Measurements from ENCODE around the gene RHPN2. TPM values are rescaled to one million over a fixed set of nuclear protein-coding genes. Genes with fewer than 3 reads are reported as not detected.

RHPN2 gene
- total and polyA plus RNA-seq, 2 experiments from 2014 or later, result 15.7 to 29.6 TPM

- Mint-ChIP-seq H3K27me3 (ENCODE audit: insufficient read depth, low read depth, poor library complexity) (peaks cover 12% of the 10 kb centered on the region), H3K9me3 (no peaks in the 10 kb centered on the region), H3K4me1 (no peaks in the 10 kb centered on the region), H3K27ac (peak within 1 kb of the TSS; percentile 92), H3K36me3 (ENCODE audit: low read depth) (peaks cover 22% of the 10 kb centered on the region), H3K4me3 (peak within 1 kb of the TSS; percentile 100)
- H3K36me3 ChIP-seq (ENCODE audit: insufficient read depth), result no peaks in the 10 kb centered on the region
- H3K27ac ChIP-seq (ENCODE audit: low read depth), result no peak within 1 kb of the TSS
- DNase-seq (ENCODE audit: low spot score) (peak; percentile 99), ATAC-seq (peak; percentile 95)
- peak within 1 kb of the TSS; percentile 67 for H2AFZ ChIP-seq
- TF ChIP-seq CREB1 (CRISPR knock-in tag; IDR thresholded peaks at IDR 0.05; ENCODE audit: low read depth) (peak; percentile 77), ZNF114 (CRISPR knock-in tag; IDR thresholded peaks at IDR 0.05) (no peak), POLR2AphosphoS5 (IDR thresholded peaks at IDR 0.05; ENCODE audit: low read depth) (peak; percentile 56), EZH2phosphoT487 (IDR thresholded peaks at IDR 0.05; ENCODE audit: unreplicated experiment) (no peak)
- H3K4me1 ChIP-seq (ENCODE audit: insufficient read depth), result no peaks in the 10 kb centered on the region
- H3K27me3 ChIP-seq (ENCODE audit: insufficient read depth), result no peaks in the 10 kb centered on the region
- H3K4me3 ChIP-seq, result peak within 1 kb of the TSS; percentile 70
- H3F3A ChIP-seq (replicated peaks; ENCODE audit: low read depth), result 0 out of 2 replicates have a peak, but pooled peaks cover 4% of the 10 kb centered on the region
- no peaks in the 10 kb centered on the region for H3K9me2 ChIP-seq (ENCODE audit: insufficient read depth)
- H4K20me1 ChIP-seq (replicated peaks; ENCODE audit: insufficient read depth), result 0 out of 2 replicates have a peak, but pooled peaks cover 4% of the 10 kb centered on the region
- peaks cover 15% of the 10 kb centered on the region for H3K79me2 ChIP-seq (replicated peaks; ENCODE audit: insufficient read depth)
- peak within 1 kb of the TSS; percentile 92 for H3K4me2 ChIP-seq
Measured at GRCh38 chr19:32971715-32972540, 92.8 kb downstream of the RHPN2 start, which contains the start of the genes CEP89 and FAAP24. CEP89 (minus strand) TSS chr19:32971958; CDS start chr19:32971874, 84 bp downstream. FAAP24 (plus strand) TSS chr19:32972242; CDS start chr19:32973197, 955 bp downstream.

GRCh38 chr19:32971012-32971595 is 93.6 kb downstream of the RHPN2 start:
- peaks cover 19% of the 10 kb centered on the region for H3K36me3 Mint-ChIP-seq (ENCODE audit: low read depth)
- no peak for ATAC-seq
- H3K4me1 ChIP-seq (ENCODE audit: insufficient read depth), result no peaks in the 10 kb centered on the region
- H3K4me3 Mint-ChIP-seq, result peak overlapping the region; percentile 100
- TF ChIP-seq EZH2phosphoT487 (IDR thresholded peaks at IDR 0.05; ENCODE audit: unreplicated experiment), result no peak
- no peak for TF ChIP-seq ZNF331 (CRISPR knock-in tag; IDR thresholded peaks at IDR 0.05; ENCODE audit: low read depth)
- no peak for TF ChIP-seq EZH2 (IDR thresholded peaks at IDR 0.05; ENCODE audit: low read depth, unreplicated experiment)
- TF ChIP-seq ZNF114 (CRISPR knock-in tag; IDR thresholded peaks at IDR 0.05), result no peak
- TF ChIP-seq, protein P1, sequence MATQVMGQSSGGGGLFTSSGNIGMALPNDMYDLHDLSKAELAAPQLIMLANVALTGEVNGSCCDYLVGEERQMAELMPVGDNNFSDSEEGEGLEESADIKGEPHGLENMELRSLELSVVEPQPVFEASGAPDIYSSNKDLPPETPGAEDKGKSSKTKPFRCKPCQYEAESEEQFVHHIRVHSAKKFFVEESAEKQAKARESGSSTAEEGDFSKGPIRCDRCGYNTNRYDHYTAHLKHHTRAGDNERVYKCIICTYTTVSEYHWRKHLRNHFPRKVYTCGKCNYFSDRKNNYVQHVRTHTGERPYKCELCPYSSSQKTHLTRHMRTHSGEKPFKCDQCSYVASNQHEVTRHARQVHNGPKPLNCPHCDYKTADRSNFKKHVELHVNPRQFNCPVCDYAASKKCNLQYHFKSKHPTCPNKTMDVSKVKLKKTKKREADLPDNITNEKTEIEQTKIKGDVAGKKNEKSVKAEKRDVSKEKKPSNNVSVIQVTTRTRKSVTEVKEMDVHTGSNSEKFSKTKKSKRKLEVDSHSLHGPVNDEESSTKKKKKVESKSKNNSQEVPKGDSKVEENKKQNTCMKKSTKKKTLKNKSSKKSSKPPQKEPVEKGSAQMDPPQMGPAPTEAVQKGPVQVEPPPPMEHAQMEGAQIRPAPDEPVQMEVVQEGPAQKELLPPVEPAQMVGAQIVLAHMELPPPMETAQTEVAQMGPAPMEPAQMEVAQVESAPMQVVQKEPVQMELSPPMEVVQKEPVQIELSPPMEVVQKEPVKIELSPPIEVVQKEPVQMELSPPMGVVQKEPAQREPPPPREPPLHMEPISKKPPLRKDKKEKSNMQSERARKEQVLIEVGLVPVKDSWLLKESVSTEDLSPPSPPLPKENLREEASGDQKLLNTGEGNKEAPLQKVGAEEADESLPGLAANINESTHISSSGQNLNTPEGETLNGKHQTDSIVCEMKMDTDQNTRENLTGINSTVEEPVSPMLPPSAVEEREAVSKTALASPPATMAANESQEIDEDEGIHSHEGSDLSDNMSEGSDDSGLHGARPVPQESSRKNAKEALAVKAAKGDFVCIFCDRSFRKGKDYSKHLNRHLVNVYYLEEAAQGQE (IDR thresholded peaks at IDR 0.05; ENCODE audit: unreplicated experiment), result no peak
- no peak for TF ChIP-seq STAT1 (IDR thresholded peaks at IDR 0.05; ENCODE audit: unreplicated experiment)
- no peak for TF ChIP-seq POLR2AphosphoS5 (IDR thresholded peaks at IDR 0.05; ENCODE audit: low read depth)
- DNase-seq (ENCODE audit: low spot score), result no peak
- no peaks in the 10 kb centered on the region for H3K27me3 ChIP-seq (ENCODE audit: insufficient read depth)
- no peaks in the 10 kb centered on the region for H3K9me3 Mint-ChIP-seq
- H3K36me3 ChIP-seq (ENCODE audit: insufficient read depth), result no peaks in the 10 kb centered on the region
- peak overlapping the region; percentile 92 for H3K4me2 ChIP-seq
- peak overlapping the region; percentile 29; the same call in 1 of the 2 replicates for H2AFZ ChIP-seq
- no peaks in the 10 kb centered on the region for H3K9me2 ChIP-seq (ENCODE audit: insufficient read depth)
- peak overlapping the region; percentile 70 for H3K4me3 ChIP-seq
- no peaks in the 10 kb centered on the region for H3K4me1 Mint-ChIP-seq
- H3K79me2 ChIP-seq (replicated peaks; ENCODE audit: insufficient read depth), result peaks cover 15% of the 10 kb centered on the region
- no peaks in the 10 kb centered on the region for H3F3A ChIP-seq (replicated peaks; ENCODE audit: low read depth)
- no peak overlapping the region for H3K27ac ChIP-seq (ENCODE audit: low read depth)
- H3K27me3 Mint-ChIP-seq (ENCODE audit: insufficient read depth, low read depth, poor library complexity), result peaks cover 8% of the 10 kb centered on the region
- 0 out of 2 replicates have a peak overlapping the region, but pooled peaks have one; percentile 23 for H3K27ac Mint-ChIP-seq
- 0 out of 2 replicates have a peak, but pooled peaks cover 4% of the 10 kb centered on the region for H4K20me1 ChIP-seq (replicated peaks; ENCODE audit: insufficient read depth)
